Measurements from ENCODE around the gene PSMD13.
"Not testable (repeated sequence)": the region's sequence is repeated elsewhere in the genome, so short reads cannot be mapped to it uniquely, and the experiment has no call there.

DNA sequence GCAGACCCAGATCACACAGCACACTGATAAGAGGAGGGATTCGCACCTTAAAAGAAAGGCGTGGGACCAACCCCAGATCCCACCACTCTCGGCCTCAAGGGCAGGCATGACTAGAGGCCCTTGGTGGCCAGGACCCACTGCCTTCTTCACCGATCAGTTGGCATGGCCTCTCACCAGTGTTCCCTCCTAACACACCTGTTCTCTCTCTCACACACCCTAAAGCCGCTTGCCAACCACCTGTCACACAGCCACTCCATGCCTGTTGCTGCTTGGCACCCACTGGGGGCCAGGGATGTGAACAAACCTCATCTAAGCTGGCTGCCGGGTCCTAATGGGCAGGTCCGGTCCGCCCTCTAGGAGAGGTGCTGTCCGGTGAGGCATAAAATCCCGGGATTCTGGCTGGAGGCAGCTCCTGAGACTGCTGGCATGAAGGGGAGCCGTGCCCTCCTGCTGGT, 44.1 kb upstream of the PSMD13 start, which contains the start of gene SCGB1C1:
- TF ChIP-seq, protein P1, sequence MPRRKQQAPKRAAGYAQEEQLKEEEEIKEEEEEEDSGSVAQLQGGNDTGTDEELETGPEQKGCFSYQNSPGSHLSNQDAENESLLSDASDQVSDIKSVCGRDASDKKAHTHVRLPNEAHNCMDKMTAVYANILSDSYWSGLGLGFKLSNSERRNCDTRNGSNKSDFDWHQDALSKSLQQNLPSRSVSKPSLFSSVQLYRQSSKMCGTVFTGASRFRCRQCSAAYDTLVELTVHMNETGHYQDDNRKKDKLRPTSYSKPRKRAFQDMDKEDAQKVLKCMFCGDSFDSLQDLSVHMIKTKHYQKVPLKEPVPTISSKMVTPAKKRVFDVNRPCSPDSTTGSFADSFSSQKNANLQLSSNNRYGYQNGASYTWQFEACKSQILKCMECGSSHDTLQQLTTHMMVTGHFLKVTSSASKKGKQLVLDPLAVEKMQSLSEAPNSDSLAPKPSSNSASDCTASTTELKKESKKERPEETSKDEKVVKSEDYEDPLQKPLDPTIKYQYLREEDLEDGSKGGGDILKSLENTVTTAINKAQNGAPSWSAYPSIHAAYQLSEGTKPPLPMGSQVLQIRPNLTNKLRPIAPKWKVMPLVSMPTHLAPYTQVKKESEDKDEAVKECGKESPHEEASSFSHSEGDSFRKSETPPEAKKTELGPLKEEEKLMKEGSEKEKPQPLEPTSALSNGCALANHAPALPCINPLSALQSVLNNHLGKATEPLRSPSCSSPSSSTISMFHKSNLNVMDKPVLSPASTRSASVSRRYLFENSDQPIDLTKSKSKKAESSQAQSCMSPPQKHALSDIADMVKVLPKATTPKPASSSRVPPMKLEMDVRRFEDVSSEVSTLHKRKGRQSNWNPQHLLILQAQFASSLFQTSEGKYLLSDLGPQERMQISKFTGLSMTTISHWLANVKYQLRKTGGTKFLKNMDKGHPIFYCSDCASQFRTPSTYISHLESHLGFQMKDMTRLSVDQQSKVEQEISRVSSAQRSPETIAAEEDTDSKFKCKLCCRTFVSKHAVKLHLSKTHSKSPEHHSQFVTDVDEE (CRISPR knock-in tag; IDR thresholded peaks at IDR 0.05): not testable (repeated sequence)
- not testable (repeated sequence) for TF ChIP-seq CSDC2 (CRISPR knock-in tag; IDR thresholded peaks at IDR 0.05); ZFP30 (CRISPR knock-in tag; IDR thresholded peaks at IDR 0.05); ZNF565 (CRISPR knock-in tag; conservative IDR thresholded peaks at IDR 0.05; ENCODE audit: low read depth); ZC3H10 (CRISPR knock-in tag; IDR thresholded peaks at IDR 0.05); TCF4 (CRISPR knock-in tag; IDR thresholded peaks at IDR 0.05; ENCODE audit: borderline replicate concordance); ESRRG (CRISPR knock-in tag; IDR thresholded peaks at IDR 0.05); BACH2 (CRISPR knock-in tag; IDR thresholded peaks at IDR 0.05; ENCODE audit: borderline replicate concordance); ARNTL (CRISPR knock-in tag; IDR thresholded peaks at IDR 0.05; ENCODE audit: borderline replicate concordance, low read depth)

Data from SK-N-SH treated with all-trans-retinoic acid at 6 μM for 48 hours (cell line).